Measurements from ENCODE around the gene NLRP1. TPM values are rescaled to one million over a fixed set of nuclear protein-coding genes. Genes with fewer than 3 reads are reported as not detected.

Gene NLRP1
- total and polyA plus RNA-seq, 9 of the 15 experiments (the other 6 are each of a cell fraction or from before 2014, with no cell fraction given): 4.0 to 69.4 (median 27.7) TPM

DNA sequence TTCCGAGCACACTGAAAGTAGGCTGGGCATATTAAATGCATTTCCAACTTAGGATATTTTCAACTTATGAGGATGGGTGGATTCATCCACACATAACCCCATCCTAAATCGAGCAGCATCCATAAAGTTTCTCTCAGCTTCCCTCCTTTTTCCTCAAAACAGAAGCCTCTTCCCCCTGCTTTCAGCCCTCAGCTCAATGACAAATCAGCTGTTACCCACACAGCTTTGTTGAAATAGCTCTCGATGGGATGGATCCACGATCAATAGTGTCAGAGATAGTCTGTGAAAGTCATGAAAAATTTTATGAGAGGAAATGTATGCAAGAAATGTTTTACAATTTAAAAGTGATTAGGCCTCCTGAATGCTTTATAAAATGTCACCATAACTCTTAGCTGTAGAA, 118.0 kb downstream of the NLRP1 start (continued):
- TF ChIP-seq, protein P1, sequence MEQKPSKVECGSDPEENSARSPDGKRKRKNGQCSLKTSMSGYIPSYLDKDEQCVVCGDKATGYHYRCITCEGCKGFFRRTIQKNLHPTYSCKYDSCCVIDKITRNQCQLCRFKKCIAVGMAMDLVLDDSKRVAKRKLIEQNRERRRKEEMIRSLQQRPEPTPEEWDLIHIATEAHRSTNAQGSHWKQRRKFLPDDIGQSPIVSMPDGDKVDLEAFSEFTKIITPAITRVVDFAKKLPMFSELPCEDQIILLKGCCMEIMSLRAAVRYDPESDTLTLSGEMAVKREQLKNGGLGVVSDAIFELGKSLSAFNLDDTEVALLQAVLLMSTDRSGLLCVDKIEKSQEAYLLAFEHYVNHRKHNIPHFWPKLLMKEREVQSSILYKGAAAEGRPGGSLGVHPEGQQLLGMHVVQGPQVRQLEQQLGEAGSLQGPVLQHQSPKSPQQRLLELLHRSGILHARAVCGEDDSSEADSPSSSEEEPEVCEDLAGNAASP (IDR thresholded peaks at IDR 0.05): no peak

DNA sequence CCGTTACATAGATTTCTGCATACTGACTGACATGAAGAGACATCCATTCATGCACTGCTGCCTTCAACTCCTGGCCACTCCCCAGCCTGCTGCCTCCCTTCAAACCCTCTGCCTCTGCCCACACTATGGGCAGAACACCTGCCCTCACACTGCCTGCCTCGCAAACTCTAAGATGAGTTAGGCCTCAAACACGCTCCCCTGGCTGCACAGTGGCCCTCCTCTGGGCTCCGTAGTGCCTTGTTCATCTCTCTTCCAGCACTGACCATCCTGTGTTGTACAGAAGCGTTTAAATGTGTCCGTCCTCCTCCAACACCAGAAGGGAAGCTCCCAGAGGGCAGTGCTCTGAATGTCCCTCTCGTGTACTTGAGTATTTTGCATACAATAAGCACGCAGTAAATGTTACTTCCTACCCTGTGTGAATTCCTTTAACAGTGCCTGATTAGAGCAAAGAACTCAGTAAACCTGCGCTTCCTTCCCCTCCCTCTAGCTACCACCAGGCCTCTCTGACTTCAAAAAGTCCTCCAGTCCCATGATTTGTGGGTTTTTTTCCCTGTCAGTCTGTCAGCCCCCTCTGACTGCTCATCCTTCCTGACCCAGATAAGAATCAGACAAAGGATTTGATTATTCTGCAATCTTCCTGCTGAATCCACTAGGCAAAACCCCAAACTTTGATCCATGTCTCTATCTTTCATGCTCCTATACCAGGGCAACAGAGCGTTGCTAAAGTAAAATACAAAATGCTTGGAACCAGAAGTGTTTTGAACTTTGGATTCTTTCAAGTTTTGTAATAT, 119.4 kb downstream of the NLRP1 start:
- Histone ChIP-seq H3K4me2 (ENCODE audit: insufficient read depth, low read length) (no peak overlapping the region), H3K9me1 (ENCODE audit: control insufficient read depth, insufficient read depth, low read length) (no peaks in the 10 kb centered on the region), H2AFZ (ENCODE audit: low read depth, low read length) (no peak overlapping the region), H3K4me3 (no peak overlapping the region), H3K79me2 (ENCODE audit: control insufficient read depth, insufficient read depth, low read length) (peaks cover 66% of the 10 kb centered on the region), H4K20me1 (replicated peaks; ENCODE audit: control insufficient read depth, insufficient read depth, low read length) (0 out of 2 replicates have a peak, but pooled peaks cover 2% of the 10 kb centered on the region), H3K27ac (ENCODE audit: extremely low read depth, low read depth, low read length) (no peak overlapping the region), H3K36me3 (ENCODE audit: control insufficient read depth, insufficient read depth, low read length) (peaks cover 50% of the 10 kb centered on the region; the same call in 2 of the 3 replicates), H3K27me3 (ENCODE audit: control insufficient read depth in 2 of 2, insufficient read depth in 2 of 2, low read length in 2 of 2) (no peaks in the 10 kb centered on the region), H3K4me1 (replicated peaks in 1 of 2; ENCODE audit: control insufficient read depth in 2 of 2, insufficient read depth in 2 of 2, low read length in 2 of 2) (peaks cover 4 to 6% of the 10 kb centered on the region in 2 experiments; a peak in 4 of 5 replicates), H3K9ac (ENCODE audit: insufficient read depth in 1 of 2, low read depth in 2 of 2, low read length in 2 of 2) (no peak overlapping the region), H3K9me3 (replicated peaks; ENCODE audit: control insufficient read depth, insufficient read depth, low read depth, low read length) (no peaks in the 10 kb centered on the region)
- TF ChIP-seq MEIS2 (IDR thresholded peaks at IDR 0.05; ENCODE audit: partially characterized antibody) (peak; percentile 53), BDP1 (IDR thresholded peaks at IDR 0.05; ENCODE audit: insufficient read depth, insufficient read length) (no peak)
- TF ChIP-seq, protein P2, sequence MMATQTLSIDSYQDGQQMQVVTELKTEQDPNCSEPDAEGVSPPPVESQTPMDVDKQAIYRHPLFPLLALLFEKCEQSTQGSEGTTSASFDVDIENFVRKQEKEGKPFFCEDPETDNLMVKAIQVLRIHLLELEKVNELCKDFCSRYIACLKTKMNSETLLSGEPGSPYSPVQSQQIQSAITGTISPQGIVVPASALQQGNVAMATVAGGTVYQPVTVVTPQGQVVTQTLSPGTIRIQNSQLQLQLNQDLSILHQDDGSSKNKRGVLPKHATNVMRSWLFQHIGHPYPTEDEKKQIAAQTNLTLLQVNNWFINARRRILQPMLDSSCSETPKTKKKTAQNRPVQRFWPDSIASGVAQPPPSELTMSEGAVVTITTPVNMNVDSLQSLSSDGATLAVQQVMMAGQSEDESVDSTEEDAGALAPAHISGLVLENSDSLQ (IDR thresholded peaks at IDR 0.05): peak; percentile 45; the same call in 1 of the 2 replicates
- no peak for DNase-seq (ENCODE audit: extremely low read depth in 1 of 4, low spot score in 3 of 4)
- CTCF ChIA-PET (ENCODE audit: low intra/inter-chr PET ratio): no interaction called here
- no peak for FAIRE-seq
- no peak for ATAC-seq
- 83% methylated on average over 9 of the region's 10 CpGs for WGBS (ENCODE audit: insufficient coverage, low coverage, missing lambda C conversion rate)
- POLR2A ChIA-PET: interaction anchor here (0.9 kb wide), 1 partner anchor 26 kb away, joined by 5 read pairs; the partner anchor contains the start of gene C1QBP
- BruUV-seq (replicated peaks): no TSS peak
- in situ Hi-C loops (cut with MboI): no loop called here
- intact Hi-C loops (cut with micrococcal nuclease): no loop called here

Other genes with a start within 250 kb of the NLRP1 start
- gene NUP88, start 164.8 kb downstream of the NLRP1 start, total RNA-seq (2014; rRNA removed): 125 and 128 TPM in 2 replicates
- 137 and 154 TPM in 2 replicates for gene NUP88, start 164.8 kb downstream of the NLRP1 start, total RNA-seq (2014; rRNA removed; fragmentation: Illumina TruSeq; extraction: Trizol)
- 143 and 148 TPM in 2 replicates for gene NUP88, start 164.8 kb downstream of the NLRP1 start, total RNA-seq (2015; rRNA removed; fragmentation: Illumina TruSeq; extraction: Trizol)
- 72.1 and 73.6 TPM in 2 replicates for gene NUP88, start 164.8 kb downstream of the NLRP1 start, total RNA-seq (2021)
- 81.9 and 119 TPM in 2 replicates for gene NUP88, start 164.8 kb downstream of the NLRP1 start, polyA plus RNA-seq (2011; rRNA removed)
- gene NUP88, start 164.8 kb downstream of the NLRP1 start, polyA plus RNA-seq (2014; fragmentation: Illumina TruSeq; extraction: Trizol): 150 and 160 TPM in 2 replicates
- gene NUP88, start 164.8 kb downstream of the NLRP1 start, polyA plus RNA-seq (2014; fragmentation: Nextera tagmentation; extraction: Ambion mirVana): 10 to 100 TPM; 59.9 to 74.6 TPM
- 117 and 137 TPM in 2 replicates for gene NUP88, start 164.8 kb downstream of the NLRP1 start, polyA plus RNA-seq (2014; rRNA removed)
- gene RPAIN, start 164.3 kb downstream of the NLRP1 start, total RNA-seq (2014; rRNA removed): 40.2 and 48.4 TPM in 2 replicates
- 37.2 and 38.5 TPM in 2 replicates for gene RPAIN, start 164.3 kb downstream of the NLRP1 start, total RNA-seq (2014; rRNA removed; fragmentation: Illumina TruSeq; extraction: Trizol)
- gene RPAIN, start 164.3 kb downstream of the NLRP1 start, total RNA-seq (2015; rRNA removed; fragmentation: Illumina TruSeq; extraction: Trizol): 41.2 and 43.8 TPM in 2 replicates
- 23.5 and 29.6 TPM in 2 replicates for gene RPAIN, start 164.3 kb downstream of the NLRP1 start, total RNA-seq (2021)
- 37.7 and 41.6 TPM in 2 replicates for gene RPAIN, start 164.3 kb downstream of the NLRP1 start, polyA plus RNA-seq (2011; rRNA removed)
- 27.3 and 29.8 TPM in 2 replicates for gene RPAIN, start 164.3 kb downstream of the NLRP1 start, polyA plus RNA-seq (2014; fragmentation: Illumina TruSeq; extraction: Trizol)
- 10 to 100 TPM; 62.0 to 63.7 TPM for gene RPAIN, start 164.3 kb downstream of the NLRP1 start, polyA plus RNA-seq (2014; fragmentation: Nextera tagmentation; extraction: Ambion mirVana)
- gene RPAIN, start 164.3 kb downstream of the NLRP1 start, polyA plus RNA-seq (2014; rRNA removed): 34.3 and 41.2 TPM in 2 replicates
- gene C1QBP, start 145.4 kb downstream of the NLRP1 start, total RNA-seq (2014; rRNA removed): 383 and 419 TPM in 2 replicates
- gene C1QBP, start 145.4 kb downstream of the NLRP1 start, total RNA-seq (2014; rRNA removed; fragmentation: Illumina TruSeq; extraction: Trizol): 625 and 715 TPM in 2 replicates
- 633 and 665 TPM in 2 replicates for gene C1QBP, start 145.4 kb downstream of the NLRP1 start, total RNA-seq (2015; rRNA removed; fragmentation: Illumina TruSeq; extraction: Trizol)
- 414 and 433 TPM in 2 replicates for gene C1QBP, start 145.4 kb downstream of the NLRP1 start, total RNA-seq (2021)
- gene C1QBP, start 145.4 kb downstream of the NLRP1 start, polyA plus RNA-seq (2011; rRNA removed): 209 and 398 TPM in 2 replicates
- 490 and 582 TPM in 2 replicates for gene C1QBP, start 145.4 kb downstream of the NLRP1 start, polyA plus RNA-seq (2014; fragmentation: Illumina TruSeq; extraction: Trizol)
- gene C1QBP, start 145.4 kb downstream of the NLRP1 start, polyA plus RNA-seq (2014; fragmentation: Nextera tagmentation; extraction: Ambion mirVana): 100 to 1,000 TPM in 1 of 2 experiments, 10 to 100 TPM in 1; 90.7 to 107 TPM
- 367 and 377 TPM in 2 replicates for gene C1QBP, start 145.4 kb downstream of the NLRP1 start, polyA plus RNA-seq (2014; rRNA removed)
- gene DHX33, start 115.5 kb downstream of the NLRP1 start, total RNA-seq (2014; rRNA removed): 7.7 and 8.9 TPM in 2 replicates
- gene DHX33, start 115.5 kb downstream of the NLRP1 start, total RNA-seq (2014; rRNA removed; fragmentation: Illumina TruSeq; extraction: Trizol): 8.8 and 9.3 TPM in 2 replicates
- gene DHX33, start 115.5 kb downstream of the NLRP1 start, total RNA-seq (2015; rRNA removed; fragmentation: Illumina TruSeq; extraction: Trizol): 8.6 and 9.0 TPM in 2 replicates
- gene DHX33, start 115.5 kb downstream of the NLRP1 start, total RNA-seq (2021): 19.8 and 20.2 TPM in 2 replicates
- gene DHX33, start 115.5 kb downstream of the NLRP1 start, polyA plus RNA-seq (2011; rRNA removed): 12.8 and 13.0 TPM in 2 replicates
- 21.0 and 22.5 TPM in 2 replicates for gene DHX33, start 115.5 kb downstream of the NLRP1 start, polyA plus RNA-seq (2014; fragmentation: Illumina TruSeq; extraction: Trizol)
- gene DHX33, start 115.5 kb downstream of the NLRP1 start, polyA plus RNA-seq (2014; fragmentation: Nextera tagmentation; extraction: Ambion mirVana): 1 to 10 TPM; 4.4 to 7.9 TPM
- gene DHX33, start 115.5 kb downstream of the NLRP1 start, polyA plus RNA-seq (2014; rRNA removed): 10.4 and 12.3 TPM in 2 replicates
- 11.5 and 15.5 TPM in 2 replicates for gene DERL2, start 98.3 kb downstream of the NLRP1 start, total RNA-seq (2014; rRNA removed)
- gene DERL2, start 98.3 kb downstream of the NLRP1 start, total RNA-seq (2014; rRNA removed; fragmentation: Illumina TruSeq; extraction: Trizol): 24.5 and 29.8 TPM in 2 replicates
- 21.2 and 22.4 TPM in 2 replicates for gene DERL2, start 98.3 kb downstream of the NLRP1 start, total RNA-seq (2015; rRNA removed; fragmentation: Illumina TruSeq; extraction: Trizol)
- 30.9 and 35.6 TPM in 2 replicates for gene DERL2, start 98.3 kb downstream of the NLRP1 start, total RNA-seq (2021)
- gene DERL2, start 98.3 kb downstream of the NLRP1 start, polyA plus RNA-seq (2011; rRNA removed): 32.6 and 35.7 TPM in 2 replicates
- 18.5 and 24.8 TPM in 2 replicates for gene DERL2, start 98.3 kb downstream of the NLRP1 start, polyA plus RNA-seq (2014; fragmentation: Illumina TruSeq; extraction: Trizol)
- 100 to 1,000 TPM; 105 TPM for gene DERL2, start 98.3 kb downstream of the NLRP1 start, polyA plus RNA-seq (2014; fragmentation: Nextera tagmentation; extraction: Ambion mirVana)
- gene DERL2, start 98.3 kb downstream of the NLRP1 start, polyA plus RNA-seq (2014; rRNA removed): 30.7 and 31.0 TPM in 2 replicates
- gene MIS12, start 97.9 kb downstream of the NLRP1 start, total RNA-seq (2014; rRNA removed): 13.4 and 31.9 TPM in 2 replicates
- gene MIS12, start 97.9 kb downstream of the NLRP1 start, total RNA-seq (2014; rRNA removed; fragmentation: Illumina TruSeq; extraction: Trizol): 25.5 and 27.5 TPM in 2 replicates
- 23.2 and 25.9 TPM in 2 replicates for gene MIS12, start 97.9 kb downstream of the NLRP1 start, total RNA-seq (2015; rRNA removed; fragmentation: Illumina TruSeq; extraction: Trizol)
- 16.6 and 17.2 TPM in 2 replicates for gene MIS12, start 97.9 kb downstream of the NLRP1 start, total RNA-seq (2021)
- 23.5 and 29.8 TPM in 2 replicates for gene MIS12, start 97.9 kb downstream of the NLRP1 start, polyA plus RNA-seq (2011; rRNA removed)
- gene MIS12, start 97.9 kb downstream of the NLRP1 start, polyA plus RNA-seq (2014; fragmentation: Illumina TruSeq; extraction: Trizol): 21.4 and 27.2 TPM in 2 replicates
- 10 to 100 TPM; 13.5 to 23.8 TPM for gene MIS12, start 97.9 kb downstream of the NLRP1 start, polyA plus RNA-seq (2014; fragmentation: Nextera tagmentation; extraction: Ambion mirVana)
- gene MIS12, start 97.9 kb downstream of the NLRP1 start, polyA plus RNA-seq (2014; rRNA removed): 17.3 and 19.1 TPM in 2 replicates

Measured in K562 (cell line).